ENCODE results near the gene CORO2A. TPM values are rescaled to one million over a fixed set of nuclear protein-coding genes. Genes with fewer than 3 reads are reported as not detected.
A peak's percentile ranks its signal among the peaks of the same experiment; 100 is the strongest.

Gene CORO2A, protein sequence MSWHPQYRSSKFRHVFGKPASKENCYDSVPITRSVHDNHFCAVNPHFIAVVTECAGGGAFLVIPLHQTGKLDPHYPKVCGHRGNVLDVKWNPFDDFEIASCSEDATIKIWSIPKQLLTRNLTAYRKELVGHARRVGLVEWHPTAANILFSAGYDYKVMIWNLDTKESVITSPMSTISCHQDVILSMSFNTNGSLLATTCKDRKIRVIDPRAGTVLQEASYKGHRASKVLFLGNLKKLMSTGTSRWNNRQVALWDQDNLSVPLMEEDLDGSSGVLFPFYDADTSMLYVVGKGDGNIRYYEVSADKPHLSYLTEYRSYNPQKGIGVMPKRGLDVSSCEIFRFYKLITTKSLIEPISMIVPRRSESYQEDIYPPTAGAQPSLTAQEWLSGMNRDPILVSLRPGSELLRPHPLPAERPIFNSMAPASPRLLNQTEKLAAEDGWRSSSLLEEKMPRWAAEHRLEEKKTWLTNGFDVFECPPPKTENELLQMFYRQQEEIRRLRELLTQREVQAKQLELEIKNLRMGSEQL
- total RNA-seq: 10 to 100 TPM in 4 of 5 donors, 1 to 10 TPM in 1; 9.1 to 12.4 (median 10.8) TPM
- 8.7 TPM for total RNA-seq (2013)
- total RNA-seq: 3.1 to 58.6 (median 31.8) reads per million in 29 experiments

- peak; percentile 78 to 82 (median 82) for ATAC-seq (replicated peaks in 1 of 4)
- H3K27me3 ChIP-seq (replicated peaks in 1 of 2; ENCODE audit: control insufficient read depth in 2 of 2, extremely low read depth in 1 of 2, insufficient read depth in 2 of 2, low read length in 1 of 2): peaks cover 0 to 2% of the 10 kb centered on the region in 2 experiments
- peak in 34 of 35 experiments; percentile 13 to 79 (median 44) for DNase-seq
- peak within 1 kb of the TSS; percentile 57 for H3K27ac ChIP-seq (ENCODE audit: low read length)
- H3K9me3 ChIP-seq: no peaks in the 10 kb centered on the region
- ChIA-PET POLR2A (no interaction called here), CTCF (interaction anchor here (0.9 to 1.3 kb wide), 3 partner anchors 13 to 91 kb away, joined by 3 to 4 read pairs (median 3); no protein-coding TSS in a partner anchor)
- H3K4me3 ChIP-seq (ENCODE audit: control insufficient read depth in 1 of 2, extremely low read depth in 1 of 2, low read length in 1 of 2): peak within 1 kb of the TSS; percentile 80 to 85
- Mint-ChIP-seq H3K9me3 (no peaks in the 10 kb centered on the region), H3K27me3 (no peaks in the 10 kb centered on the region), H3K27ac (peak within 1 kb of the TSS; percentile 73 to 76), H3K4me1 (peaks cover 40 to 46% (median 45%) of the 10 kb centered on the region in 3 donors), H3K36me3 (peaks cover under 1% of the 10 kb centered on the region), H3K4me3 (peak within 1 kb of the TSS; percentile 84 to 86 (median 86))
- peaks cover 3 to 32% of the 10 kb centered on the region in 2 experiments for H3K4me1 ChIP-seq (ENCODE audit: control insufficient read depth in 1 of 2, extremely low read depth in 1 of 2, insufficient read depth in 2 of 2, low read length in 2 of 2)
- under 1% methylated on average over 86 of the region's 95 CpGs for WGBS (ENCODE audit: insufficient coverage)
- no peaks in the 10 kb centered on the region for H3K36me3 ChIP-seq (ENCODE audit: control insufficient read depth in 2 of 2, extremely low read depth in 1 of 2, insufficient read depth in 1 of 2, low read length in 1 of 2)
These were observed at the start of gene CORO2A for GRCh38 chr9:98192503-98193335. TSS of gene CORO2A (minus strand) at chr9:98192637. CDS start at chr9:98157660, 34,977 bp downstream.

DNA sequence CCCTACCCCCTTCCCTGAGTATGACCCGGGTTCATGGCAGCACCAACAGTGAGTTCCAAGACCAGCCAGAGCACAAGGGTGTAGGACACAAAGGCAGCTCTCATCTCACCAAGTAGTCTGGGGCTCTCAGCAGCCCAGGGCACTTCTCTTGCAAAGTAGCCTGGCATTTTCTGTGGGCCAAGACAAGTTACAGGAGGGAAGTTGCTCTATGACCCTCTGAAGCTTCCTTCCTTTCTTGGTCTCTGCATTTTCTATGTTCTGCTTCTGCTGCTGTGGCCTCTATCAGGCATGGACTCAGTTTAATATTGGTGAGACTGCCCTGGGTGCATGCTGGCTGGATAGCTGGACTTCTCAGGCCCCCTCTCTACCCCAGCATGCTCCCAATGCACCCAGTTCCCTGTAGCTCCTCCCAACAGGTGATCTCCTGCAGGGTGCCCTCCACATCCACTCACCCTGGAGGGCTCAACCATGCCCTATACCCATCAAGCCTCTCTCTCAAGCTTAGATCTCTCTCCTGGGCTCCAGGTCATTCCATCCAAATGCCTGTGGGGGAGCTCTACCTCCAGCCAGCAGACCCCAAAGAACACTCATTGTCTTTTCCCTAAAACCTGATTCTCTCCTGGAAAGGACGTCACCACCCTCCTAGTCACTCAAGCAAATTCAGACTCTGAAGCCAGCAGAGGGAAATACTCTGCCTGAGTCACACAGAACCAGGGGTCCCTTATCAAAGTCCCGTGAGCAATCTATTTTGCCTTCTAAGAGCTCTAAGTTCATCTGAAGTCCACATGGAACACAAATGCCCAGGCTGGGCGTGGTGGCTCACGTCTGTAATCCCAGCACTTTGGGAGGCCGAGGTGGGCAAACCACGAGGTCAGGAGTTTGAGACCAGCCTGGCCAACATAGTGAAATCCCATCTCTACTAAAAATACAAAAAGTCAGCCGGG lies 49.2 kb upstream of the CORO2A start:
- ATAC-seq (replicated peaks in 1 of 4): no peak
- H3K36me3 ChIP-seq (ENCODE audit: control insufficient read depth in 2 of 2, extremely low read depth in 1 of 2, insufficient read depth in 1 of 2, low read length in 1 of 2): peaks cover 7 to 21% of the 10 kb centered on the region in 2 donors
- Mint-ChIP-seq H3K4me1 (peaks cover 0 to 1% (median 1%) of the 10 kb centered on the region in 3 donors), H3K27me3 (no peaks in the 10 kb centered on the region), H3K27ac (no peak overlapping the region), H3K36me3 (peaks cover 15% of the 10 kb centered on the region), H3K4me3 (no peak overlapping the region), H3K9me3 (no peaks in the 10 kb centered on the region)
- H3K4me1 ChIP-seq (ENCODE audit: control insufficient read depth in 1 of 2, extremely low read depth in 1 of 2, insufficient read depth in 2 of 2, low read length in 2 of 2): no peaks in the 10 kb centered on the region
- no peak for DNase-seq
- ChIA-PET CTCF (interaction anchor here in 1 of 2 donors (1.3 to 1.6 kb wide), 2 partner anchors 15 to 22 kb away, joined by 3 read pairs; no protein-coding TSS in a partner anchor), POLR2A (no interaction called here)
- H3K9me3 ChIP-seq: no peaks in the 10 kb centered on the region
- H3K27me3 ChIP-seq (replicated peaks in 1 of 2; ENCODE audit: control insufficient read depth in 2 of 2, extremely low read depth in 1 of 2, insufficient read depth in 2 of 2, low read length in 1 of 2): no peaks in the 10 kb centered on the region
- H3K4me3 ChIP-seq (ENCODE audit: control insufficient read depth in 1 of 2, extremely low read depth in 1 of 2, low read length in 1 of 2): no peak overlapping the region
- no peak overlapping the region for H3K27ac ChIP-seq (ENCODE audit: low read length)
- WGBS (ENCODE audit: insufficient coverage): 96% methylated on average over 6 of the region's 8 CpGs

DNA sequence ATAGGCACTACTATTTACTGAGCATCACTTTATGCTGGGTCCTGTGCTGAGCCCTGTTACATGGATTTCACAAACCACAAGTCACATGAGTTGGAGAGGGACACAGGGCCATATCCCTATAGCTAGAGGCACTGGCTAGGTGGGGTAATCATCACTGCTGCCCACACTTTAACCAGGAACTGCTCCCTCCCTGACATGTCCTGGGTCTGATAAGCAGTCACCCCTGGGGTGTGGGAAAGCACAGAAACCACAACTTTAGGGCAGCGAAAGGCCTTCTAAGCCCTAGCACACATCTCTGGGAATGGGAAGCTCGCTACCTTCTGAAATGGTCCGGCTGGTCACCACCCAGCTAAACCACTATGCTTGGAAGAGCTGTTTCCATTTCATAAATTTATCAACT lies 48.0 kb upstream of the CORO2A start:
- H3K27ac ChIP-seq (ENCODE audit: low read length): no peak overlapping the region
- peaks cover 7 to 21% of the 10 kb centered on the region in 2 donors for H3K36me3 ChIP-seq (ENCODE audit: control insufficient read depth in 2 of 2, extremely low read depth in 1 of 2, insufficient read depth in 1 of 2, low read length in 1 of 2)

DNA sequence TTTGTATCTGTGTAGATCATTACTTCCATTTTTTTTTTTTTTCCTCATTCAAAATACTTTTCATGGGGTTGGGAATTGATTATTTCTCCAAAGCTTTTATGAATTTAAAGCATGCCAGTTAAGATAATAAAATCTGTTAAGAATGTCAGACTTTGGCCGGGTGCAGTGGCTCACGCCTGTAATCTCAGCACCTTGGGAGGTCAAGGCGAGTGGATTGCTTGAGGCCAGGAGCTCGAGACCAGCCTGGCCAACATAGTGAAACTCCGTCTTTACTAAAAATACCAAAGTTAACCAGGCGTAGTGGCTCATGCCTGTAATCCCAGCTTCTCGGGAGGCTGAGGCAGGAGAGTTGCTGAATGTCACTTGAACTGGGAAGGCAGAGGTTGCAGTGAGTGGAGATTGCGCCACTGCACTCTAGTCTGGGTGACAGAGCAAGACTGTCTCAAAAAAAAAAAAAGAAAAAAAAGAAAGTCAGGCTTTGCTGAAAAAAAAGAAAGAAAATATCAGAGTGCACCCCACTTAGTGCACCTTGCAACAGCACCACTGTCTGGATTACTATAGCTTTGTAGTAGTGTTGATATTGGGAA lies 44.6 kb upstream of the CORO2A start:
- Mint-ChIP-seq H3K27ac (no peak overlapping the region), H3K36me3 (peaks cover 30% of the 10 kb centered on the region), H3K27me3 (no peaks in the 10 kb centered on the region), H3K4me1 (no peaks in the 10 kb centered on the region), H3K9me3 (no peaks in the 10 kb centered on the region), H3K4me3 (no peak overlapping the region)
- DNase-seq (no peak), ATAC-seq (replicated peaks in 1 of 4) (no peak)
- no peaks in the 10 kb centered on the region for H3K4me1 ChIP-seq (ENCODE audit: control insufficient read depth in 1 of 2, extremely low read depth in 1 of 2, insufficient read depth in 2 of 2, low read length in 2 of 2)
- 100% methylated on average over 3 of the region's 8 CpGs for WGBS (ENCODE audit: insufficient coverage)
- no peak overlapping the region for H3K27ac ChIP-seq (ENCODE audit: low read length)
- no peaks in the 10 kb centered on the region for H3K9me3 ChIP-seq
- CTCF ChIA-PET: interaction anchor here (0.6 to 0.7 kb wide), 2 partner anchors 9 to 135 kb away, joined by 4 read pairs; no protein-coding TSS in a partner anchor
- H3K4me3 ChIP-seq (ENCODE audit: control insufficient read depth in 1 of 2, extremely low read depth in 1 of 2, low read length in 1 of 2): no peak overlapping the region
- H3K36me3 ChIP-seq (ENCODE audit: control insufficient read depth in 2 of 2, extremely low read depth in 1 of 2, insufficient read depth in 1 of 2, low read length in 1 of 2): peaks cover 7 to 25% of the 10 kb centered on the region in 2 donors
- H3K27me3 ChIP-seq (replicated peaks in 1 of 2; ENCODE audit: control insufficient read depth in 2 of 2, extremely low read depth in 1 of 2, insufficient read depth in 2 of 2, low read length in 1 of 2): no peaks in the 10 kb centered on the region
- POLR2A ChIA-PET: no interaction called here

More for the DNA sequence above, 48.0 kb upstream of the CORO2A start:
- Mint-ChIP-seq H3K27ac (no peak overlapping the region), H3K4me1 (no peaks in the 10 kb centered on the region), H3K27me3 (no peaks in the 10 kb centered on the region), H3K9me3 (no peaks in the 10 kb centered on the region), H3K4me3 (no peak overlapping the region), H3K36me3 (peaks cover 17% of the 10 kb centered on the region)
- POLR2A ChIA-PET: interaction anchor here in 1 of 2 donors (0.6 kb wide), 1 partner anchor 86 kb away, joined by 3 read pairs; no protein-coding TSS in a partner anchor
- ATAC-seq (replicated peaks in 1 of 4) (no peak), DNase-seq (no peak)
- CTCF ChIA-PET: interaction anchor here in 1 of 2 donors (1.6 kb wide), 1 partner anchor 24 kb away, joined by 3 read pairs; no protein-coding TSS in a partner anchor
- no peaks in the 10 kb centered on the region for H3K4me1 ChIP-seq (ENCODE audit: control insufficient read depth in 1 of 2, extremely low read depth in 1 of 2, insufficient read depth in 2 of 2, low read length in 2 of 2)
- no peak overlapping the region for H3K4me3 ChIP-seq (ENCODE audit: control insufficient read depth in 1 of 2, extremely low read depth in 1 of 2, low read length in 1 of 2)
- no CpG with 5 or more reads among the region's 3 CpGs for WGBS (ENCODE audit: insufficient coverage)
- no peaks in the 10 kb centered on the region for H3K27me3 ChIP-seq (replicated peaks in 1 of 2; ENCODE audit: control insufficient read depth in 2 of 2, extremely low read depth in 1 of 2, insufficient read depth in 2 of 2, low read length in 1 of 2)
- H3K9me3 ChIP-seq: no peaks in the 10 kb centered on the region

DNA sequence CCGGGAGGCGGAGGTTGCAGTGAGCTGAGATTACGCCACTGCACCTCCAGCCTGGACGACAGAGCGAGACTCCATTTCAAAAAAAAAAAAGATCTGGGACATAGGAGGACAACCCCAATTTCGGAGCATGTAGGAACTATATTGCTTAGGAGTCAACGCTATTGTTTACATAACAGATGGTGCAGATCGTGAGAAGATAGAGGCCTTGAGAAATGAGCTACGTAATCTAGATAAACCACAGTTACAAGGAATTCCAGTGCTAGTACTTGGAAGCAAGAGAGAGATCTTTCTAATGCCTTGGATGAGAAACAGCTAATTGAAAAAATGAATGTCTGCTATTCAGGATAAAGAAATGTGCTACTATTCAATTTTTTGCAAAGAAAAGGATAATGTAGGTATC lies 42.7 kb upstream of the CORO2A start:
- no peaks in the 10 kb centered on the region for H3K9me3 ChIP-seq
- H3K27ac Mint-ChIP-seq: no peak overlapping the region
- POLR2A ChIA-PET: no interaction called here
- WGBS (ENCODE audit: insufficient coverage): 100% methylated on average over 8 of the region's 9 CpGs
- ATAC-seq (replicated peaks in 1 of 4): no peak
- no peak overlapping the region for H3K4me3 ChIP-seq (ENCODE audit: control insufficient read depth in 1 of 2, extremely low read depth in 1 of 2, low read length in 1 of 2)
- no peaks in the 10 kb centered on the region for H3K4me1 ChIP-seq (ENCODE audit: control insufficient read depth in 1 of 2, extremely low read depth in 1 of 2, insufficient read depth in 2 of 2, low read length in 2 of 2)
- H3K4me3 Mint-ChIP-seq: no peak overlapping the region
- H3K4me1 Mint-ChIP-seq: no peaks in the 10 kb centered on the region
- no peak overlapping the region for H3K27ac ChIP-seq (ENCODE audit: low read length)
- no peak for DNase-seq
- CTCF ChIA-PET: interaction anchor here (0.6 kb wide), 2 partner anchors 36 to 114 kb away, joined by 3 read pairs; no protein-coding TSS in a partner anchor
- H3K27me3 Mint-ChIP-seq: no peaks in the 10 kb centered on the region
- no peaks in the 10 kb centered on the region for H3K27me3 ChIP-seq (replicated peaks in 1 of 2; ENCODE audit: control insufficient read depth in 2 of 2, extremely low read depth in 1 of 2, insufficient read depth in 2 of 2, low read length in 1 of 2)
- H3K9me3 Mint-ChIP-seq: no peaks in the 10 kb centered on the region
- H3K36me3 Mint-ChIP-seq: peaks cover 34% of the 10 kb centered on the region
- peaks cover 0 to 21% of the 10 kb centered on the region in 2 donors for H3K36me3 ChIP-seq (ENCODE audit: control insufficient read depth in 2 of 2, extremely low read depth in 1 of 2, insufficient read depth in 1 of 2, low read length in 1 of 2)
